Cardiac septum (tissue), 1 donor: Measurements from ENCODE around the gene ZNF433. TPM values are rescaled to one million over a fixed set of nuclear protein-coding genes. Genes with fewer than 3 reads are reported as not detected.
"Not testable (repeated sequence)": the region's sequence is repeated elsewhere in the genome, so short reads cannot be mapped to it uniquely, and the experiment has no call there.

Experiments used
- DNase-seq: peaks from one replicate; pipeline ENCODE4 v3.0.0-alpha.2; 2020; ENCODE audit warnings: low spot score
- intact Hi-C: fragments of 100-400 bp; cut with DNase I; formaldehyde crosslinking; loops from one replicate; pipeline ENCODE4 v1.14.0; 2022
- total RNA-seq: library from RNA; stranded (reverse); fragmentation: NEBNext Ultra II Directional; extraction: Animal tissue kit (Norgen Biotek cat#: 25700); gene quantifications from one replicate; pipeline ENCODE4 v1.2.1, GENCODE V29; 2021
- donor health status: DM: no; HTN: no; CAD: no.

Gene ZNF433
- total RNA-seq, 1 donor from 2014 or later = 4.3 TPM

GRCh38 chr19:11995174-11995573, 40.3 kb downstream of the ZNF433 start:
- no peak for DNase-seq
- intact Hi-C loops = no loop called here

GRCh38 chr19:11991921-11992320, 43.6 kb downstream of the ZNF433 start:
- DNase-seq, intact Hi-C loops: not testable (repeated sequence)

GRCh38 chr19:11989112-11989456, 46.4 kb downstream of the ZNF433 start:
- no peak for DNase-seq
- intact Hi-C loops = loop anchor here (2.0 to 5.0 kb wide), 2 partner anchors 106 to 192 kb away; partner anchors contain the start of gene ZNF491

- DNase-seq = peak; percentile 99
- intact Hi-C loops = loop anchor here (1.0 to 5.0 kb wide), 4 partner anchors 23 to 190 kb away; partner anchors contain the start of gene ZNF491
Measured at GRCh38 chr19:11987405-11988281, 47.8 kb downstream of the ZNF433 start.

GRCh38 chr19:11986754-11987153, 48.7 kb downstream of the ZNF433 start:
- intact Hi-C loops = loop anchor here (1.0 to 5.0 kb wide), 2 partner anchors 22 to 189 kb away; partner anchors contain the start of gene ZNF491
- no peak for DNase-seq

GRCh38 chr19:11984986-11985385, 50.5 kb downstream of the ZNF433 start:
- DNase-seq = no peak
- intact Hi-C loops = loop anchor here (5.0 kb wide), 1 partner anchor 188 kb away; the partner anchor contains the start of gene ZNF491

GRCh38 chr19:11982526-11982925, 53.0 kb downstream of the ZNF433 start:
- intact Hi-C loops = no loop called here

GRCh38 chr19:11979527-11979926, 56.0 kb downstream of the ZNF433 start:
- intact Hi-C loops = no loop called here
- DNase-seq = no peak

More at GRCh38 chr19:11982526-11982925, 53.0 kb downstream of the ZNF433 start:
- DNase-seq = no peak

GRCh38 chr19:11978492-11979100, 56.9 kb downstream of the ZNF433 start:
- intact Hi-C loops = no loop called here

GRCh38 chr19:11973019-11973810, 62.3 kb downstream of the ZNF433 start:
- no peak for DNase-seq
- intact Hi-C loops = no loop called here

More at GRCh38 chr19:11978492-11979100, 56.9 kb downstream of the ZNF433 start:
- DNase-seq = no peak

- no peak for DNase-seq
- intact Hi-C loops = no loop called here
Measured at GRCh38 chr19:11971041-11971440, 64.4 kb downstream of the ZNF433 start.

- intact Hi-C loops = no loop called here
- DNase-seq = no peak
Measured at GRCh38 chr19:11970174-11970573, 65.3 kb downstream of the ZNF433 start.

- intact Hi-C loops = loop anchor here (1.0 to 5.0 kb wide), 3 partner anchors 22 to 176 kb away; partner anchors contain the start of gene ZNF20
- DNase-seq = peak; percentile 97
Measured at GRCh38 chr19:11964858-11965645, 70.4 kb downstream of the ZNF433 start, which contains the start of gene ZNF763. Gene ZNF763, plus strand, starts transcription at chr19:11965040. Its CDS starts 169 bp downstream, at chr19:11965209.

Other genes with a start within 250 kb of the ZNF433 start
- 1.8 TPM for gene ZNF491, start 237.2 kb downstream of the ZNF433 start, total RNA-seq
- gene ZNF440, start 221.4 kb downstream of the ZNF433 start, total RNA-seq = 5.4 TPM
- 5.0 TPM for gene ZNF439, start 187.0 kb downstream of the ZNF433 start, total RNA-seq
- gene ZNF69, start 147.9 kb downstream of the ZNF433 start, total RNA-seq = 2.7 TPM
- 5.1 TPM for gene ZNF700, start 110.6 kb downstream of the ZNF433 start, total RNA-seq
- gene ZNF763, start 70.6 kb downstream of the ZNF433 start, total RNA-seq = 3.1 TPM
- not detected for gene ZNF878, start 17.3 kb upstream of the ZNF433 start, total RNA-seq
- gene ZNF844, start 29.1 kb upstream of the ZNF433 start, total RNA-seq = 14.7 TPM
- gene ZNF20, start 104.7 kb upstream of the ZNF433 start, total RNA-seq = 1.6 TPM
- gene ZNF625, start 121.1 kb upstream of the ZNF433 start, total RNA-seq = 3.1 TPM
- gene ZNF136, start 127.4 kb upstream of the ZNF433 start, total RNA-seq = 3.0 TPM